Stimulated activated CD4-positive, alpha-beta T cell treated with anti-CD3 and anti-CD28 coated beads, Interleukin-4, amount 100 ng/mL, for 24 hours (primary cell): ENCODE measurements around the gene VPS52.
"Not testable (repeated sequence)": the region's sequence is repeated elsewhere in the genome, so short reads cannot be mapped to it uniquely, and the experiment has no call there.

Source experiments
- DNase-seq: peaks from one replicate; pipeline ENCODE4 v3.0.0-alpha.2; 2020

Gene VPS52

DNA sequence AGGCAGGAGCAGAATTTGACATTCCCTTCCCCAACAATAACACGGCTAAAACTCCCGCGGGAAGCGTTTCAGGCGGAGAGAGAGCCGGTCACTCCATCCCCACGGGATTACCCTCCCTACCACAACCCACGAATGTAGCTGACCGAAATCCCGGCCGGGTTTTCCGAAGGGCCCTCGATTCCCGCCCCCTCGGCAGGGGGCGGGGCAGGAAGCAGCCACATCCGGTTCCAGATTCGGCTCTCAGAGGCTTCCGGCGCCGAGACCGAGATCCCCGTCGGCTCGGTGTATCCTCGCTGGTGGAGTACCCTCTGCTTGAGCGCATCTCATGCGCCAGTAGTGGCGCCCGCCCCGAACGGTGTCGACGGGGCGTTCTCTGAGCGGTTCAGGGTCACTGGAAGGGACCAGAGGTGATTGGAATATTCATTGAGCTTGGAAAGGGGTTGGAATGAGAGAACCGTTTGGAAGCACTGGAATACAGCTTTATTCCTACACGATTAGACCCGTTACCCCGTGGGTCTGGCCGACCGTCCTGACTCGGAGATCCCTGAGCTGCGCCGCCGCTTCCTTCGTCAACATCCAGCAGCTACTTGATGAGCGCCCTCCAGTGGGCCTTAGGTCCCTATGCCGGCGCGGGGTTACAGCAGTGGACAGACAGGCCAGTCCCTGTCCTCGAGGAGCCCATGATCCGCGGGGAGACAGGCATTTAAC lies 27.7 kb upstream of the VPS52 start:
- DNase-seq, result peak; percentile 94

DNA sequence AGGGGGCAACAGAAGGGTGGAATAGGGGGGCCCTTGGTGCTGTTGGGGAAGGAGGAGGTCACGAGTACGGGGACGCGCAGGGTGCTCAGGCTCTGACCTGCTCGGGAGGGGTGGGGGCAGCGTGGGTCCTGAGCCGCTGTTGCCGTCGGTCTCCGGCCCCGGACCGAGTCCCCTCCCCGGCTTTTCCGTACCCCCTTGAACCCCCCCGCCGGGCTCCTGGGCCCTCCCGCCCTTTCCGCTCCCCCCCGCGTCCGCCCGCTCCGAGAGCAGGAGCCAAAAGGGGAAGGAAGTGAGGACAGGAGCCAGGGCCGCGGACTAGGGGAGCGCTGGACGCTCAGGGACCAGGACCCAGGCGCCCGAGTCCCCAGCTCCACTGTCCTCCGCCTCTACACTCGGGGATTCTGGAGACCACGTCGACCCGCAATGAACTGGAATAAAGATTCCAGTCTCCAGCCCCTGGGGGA lies 27.1 kb upstream of the VPS52 start, which contains the start of gene RGL2:
TSS of gene RGL2 (minus strand) at position 170 of the 464 bp plus-strand sequence. CDS start 332 bp downstream, outside the sequence.
- peak; percentile 60 for DNase-seq

DNA sequence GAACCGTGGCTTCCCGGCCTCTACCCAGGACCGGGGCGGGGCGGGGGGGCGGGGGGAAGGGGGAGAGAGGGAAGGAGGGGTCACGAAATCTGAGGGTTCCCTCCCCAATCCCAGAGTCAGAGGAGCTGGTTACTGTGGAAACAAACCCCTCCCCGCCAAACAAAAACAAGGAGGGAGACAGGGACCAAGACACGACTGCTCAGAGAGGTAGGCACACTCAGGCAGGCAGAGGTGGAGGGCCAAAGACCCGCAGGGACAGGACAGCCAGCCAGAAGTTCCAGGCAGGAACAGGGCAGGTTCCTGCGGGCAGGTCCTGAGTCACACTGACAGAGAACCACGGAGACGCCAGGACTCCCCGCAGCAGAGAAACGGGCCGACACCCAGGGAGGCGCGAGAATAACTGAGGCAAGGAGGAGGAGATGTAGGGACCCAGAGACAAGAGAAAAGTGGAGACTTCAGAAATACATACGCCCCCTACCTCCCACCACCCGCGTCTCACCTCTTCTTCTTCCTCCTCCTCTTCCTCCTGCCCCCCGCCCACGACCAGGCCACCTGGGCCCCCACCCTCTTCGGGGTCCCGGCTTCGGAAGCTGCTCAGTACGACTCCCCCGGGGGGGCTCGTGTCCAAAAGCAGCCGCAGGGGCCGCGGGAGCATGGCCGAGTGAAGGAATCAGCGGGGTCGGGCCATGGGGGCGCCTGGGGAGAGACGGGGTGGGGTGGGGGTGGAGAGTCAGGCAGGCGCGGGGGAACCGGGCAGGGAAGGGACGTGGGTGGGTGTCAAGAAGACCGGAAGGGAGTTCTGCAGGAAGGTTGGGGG lies 26.5 kb upstream of the VPS52 start:
- DNase-seq, result peak; percentile 68

DNA sequence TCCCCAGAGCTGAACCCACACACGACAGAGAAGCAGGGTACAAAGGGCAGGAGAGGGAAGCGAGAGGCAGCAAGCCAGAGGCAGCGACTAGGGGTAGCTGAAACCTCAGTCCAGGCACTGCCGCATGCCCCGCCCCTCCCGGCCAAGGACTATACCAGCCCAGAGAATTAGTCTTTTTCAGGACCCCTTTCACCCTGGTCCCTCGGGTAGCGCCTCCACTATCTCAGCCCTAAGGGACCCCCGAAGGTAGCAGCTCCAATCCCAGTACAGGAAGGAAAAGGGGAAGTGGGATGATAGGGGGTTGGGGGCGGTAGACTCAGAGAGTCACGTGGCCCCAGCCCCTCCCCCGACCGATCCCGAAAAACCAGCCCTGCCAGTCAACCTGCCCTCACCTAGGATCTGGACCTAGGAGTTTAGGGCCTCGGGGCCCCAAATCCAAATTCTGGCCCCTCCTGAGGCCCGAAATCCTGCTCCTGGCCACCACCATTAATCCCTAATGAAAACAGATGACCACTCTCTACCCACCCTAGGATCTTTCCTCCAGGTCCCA lies 25.8 kb upstream of the VPS52 start:
- DNase-seq, result no peak

DNA sequence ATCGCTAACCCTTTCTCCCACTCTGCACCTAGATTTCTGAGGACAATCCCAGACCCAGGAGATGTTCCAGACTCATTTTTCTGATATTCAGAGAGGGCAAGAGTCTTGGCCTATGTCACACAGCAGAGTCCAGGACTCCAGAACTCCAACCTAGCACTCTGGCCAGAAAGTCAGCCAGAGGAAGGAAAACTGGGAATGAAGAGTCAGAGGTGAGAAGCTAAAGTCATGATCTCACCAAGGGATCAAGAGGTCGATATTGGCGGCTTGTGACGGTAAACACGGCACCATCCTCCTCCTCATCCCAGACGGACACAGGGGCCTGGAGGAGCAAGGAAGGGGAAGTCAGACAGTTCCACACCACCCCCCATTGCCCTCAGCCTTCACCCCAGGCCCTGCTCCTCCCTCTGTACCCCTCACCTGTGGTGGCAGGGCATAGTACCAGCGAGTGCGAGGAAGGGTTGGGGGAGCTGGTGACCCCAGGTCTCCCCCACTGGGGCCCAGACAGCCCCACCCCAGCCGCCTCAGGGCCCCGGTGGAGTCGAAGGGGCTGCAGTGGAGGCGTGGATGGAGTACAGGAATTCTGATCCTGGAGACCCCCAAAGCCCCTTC lies 25.2 kb upstream of the VPS52 start:
- no peak for DNase-seq

DNA sequence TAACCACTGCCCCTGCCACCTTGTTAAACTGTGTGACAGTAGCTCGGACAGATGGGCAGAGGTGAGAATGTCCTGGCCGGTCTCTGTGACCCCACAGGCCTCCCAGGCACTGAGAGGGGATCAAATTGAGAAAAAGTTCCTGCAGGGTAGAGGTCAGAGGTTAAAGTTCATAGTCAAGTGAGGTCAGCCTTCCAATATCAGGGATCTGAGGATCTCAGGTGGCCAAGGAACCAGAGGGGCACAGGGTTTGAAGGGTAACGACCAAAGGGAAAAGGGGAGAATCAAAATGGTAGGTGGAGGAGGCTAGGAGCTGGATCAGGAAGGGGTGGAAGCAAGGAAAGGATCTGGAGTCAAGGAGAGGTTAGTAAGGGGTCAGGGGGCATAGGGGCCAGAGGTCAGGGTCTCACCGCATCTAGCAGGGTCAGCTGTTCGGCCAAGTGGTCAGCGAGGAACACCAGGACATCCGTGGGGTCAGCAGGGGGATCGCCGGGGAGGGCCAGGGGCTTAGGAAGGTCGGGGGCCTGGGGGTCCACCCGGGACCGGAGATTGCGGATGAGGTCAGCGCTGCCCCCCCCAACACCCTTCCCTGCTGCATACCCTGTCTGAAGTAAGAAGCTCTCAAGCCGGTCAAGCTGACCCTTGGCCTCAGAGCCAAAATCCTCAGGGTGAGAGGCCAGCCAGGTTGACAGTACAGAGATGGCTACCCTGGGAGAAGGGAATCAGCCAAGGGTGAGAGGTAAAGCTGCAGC lies 24.1 kb upstream of the VPS52 start:
- no peak for DNase-seq

DNA sequence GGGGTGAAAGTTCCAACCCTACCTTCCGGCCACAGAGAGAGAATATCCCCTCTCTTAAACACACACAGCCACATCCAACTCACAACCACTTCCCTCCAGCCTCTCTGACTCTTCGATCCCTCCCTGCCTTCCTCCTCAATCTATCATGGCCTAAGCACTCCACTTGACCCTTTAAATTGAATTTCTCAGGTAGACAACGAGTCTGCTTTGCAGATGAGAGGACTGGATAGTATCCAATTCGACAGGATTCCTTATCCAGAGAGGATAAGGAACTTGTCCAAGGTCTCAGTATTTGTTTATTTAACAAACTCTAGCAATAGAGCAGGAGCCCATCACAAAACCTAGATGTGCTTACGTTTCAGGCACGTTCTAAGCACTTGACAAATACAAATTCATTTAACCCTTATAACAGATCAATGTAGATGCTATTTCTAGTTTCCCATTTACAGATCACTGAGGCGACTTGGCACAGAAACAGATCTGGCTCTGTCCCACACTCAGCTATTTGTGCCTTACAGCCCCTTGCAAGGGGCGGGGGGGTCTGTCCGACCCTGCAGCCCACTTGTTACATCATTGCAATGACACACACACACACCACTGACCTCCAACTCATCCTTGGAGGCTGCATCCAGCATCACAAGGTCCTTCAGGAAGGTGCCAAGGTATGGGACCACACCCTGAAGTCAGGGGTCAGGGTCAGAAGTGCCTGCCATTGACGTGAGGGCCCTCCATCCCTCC lies 22.6 kb upstream of the VPS52 start:
- no peak for DNase-seq

DNA sequence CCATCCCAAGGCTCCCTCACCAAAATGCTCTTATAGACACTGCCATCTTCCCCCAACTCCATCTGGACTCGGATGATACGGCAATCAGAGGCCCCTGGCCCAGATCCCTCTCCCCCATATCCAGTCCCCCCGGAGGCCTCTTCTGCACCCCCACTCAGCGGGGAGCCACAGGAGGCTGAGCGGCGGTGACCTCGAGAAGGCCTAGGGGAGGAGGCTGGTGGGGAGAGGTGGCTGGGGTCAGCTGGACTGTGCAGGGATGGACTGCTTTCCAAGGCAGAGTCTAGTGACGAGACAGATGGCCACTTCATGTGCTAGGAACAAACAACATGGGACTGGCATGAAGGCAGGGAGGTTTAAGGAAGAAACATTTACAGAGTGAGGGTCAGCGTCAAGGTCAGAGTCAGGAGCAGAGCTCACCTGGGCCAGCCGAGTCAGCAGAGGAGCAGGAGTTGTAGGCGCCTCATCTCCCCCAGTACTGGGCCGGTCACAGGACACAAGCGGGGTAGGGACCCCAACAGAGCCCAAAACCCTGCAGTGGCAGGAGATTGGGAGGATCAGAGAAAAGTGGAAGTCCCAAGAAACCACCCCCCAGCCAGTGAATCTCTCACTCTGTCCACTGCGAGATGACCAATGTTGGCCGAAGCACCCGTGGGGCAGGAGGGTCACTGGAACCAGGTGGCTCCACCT lies 21.5 kb upstream of the VPS52 start:
- DNase-seq, result no peak

DNA sequence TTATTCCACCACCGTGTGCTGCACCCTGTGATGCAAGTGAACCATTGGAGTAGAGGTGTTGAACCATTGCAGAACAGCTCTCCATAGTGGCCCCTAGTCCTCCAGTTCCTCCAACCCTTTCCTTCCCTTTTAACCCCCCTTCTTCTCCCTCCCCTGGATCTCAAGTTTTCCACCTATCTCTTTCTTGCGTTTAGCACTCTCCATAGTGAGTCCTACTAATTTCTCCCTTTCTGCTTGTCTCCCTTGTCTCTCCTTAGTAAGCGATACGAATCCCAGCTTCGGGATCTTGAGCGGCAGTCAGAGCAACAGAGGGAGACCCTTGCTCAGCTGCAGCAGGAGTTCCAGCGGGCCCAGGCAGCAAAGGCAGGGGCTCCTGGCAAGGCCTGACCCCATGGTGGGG lies 18.8 kb upstream of the VPS52 start:
- DNase-seq, result no peak

DNA sequence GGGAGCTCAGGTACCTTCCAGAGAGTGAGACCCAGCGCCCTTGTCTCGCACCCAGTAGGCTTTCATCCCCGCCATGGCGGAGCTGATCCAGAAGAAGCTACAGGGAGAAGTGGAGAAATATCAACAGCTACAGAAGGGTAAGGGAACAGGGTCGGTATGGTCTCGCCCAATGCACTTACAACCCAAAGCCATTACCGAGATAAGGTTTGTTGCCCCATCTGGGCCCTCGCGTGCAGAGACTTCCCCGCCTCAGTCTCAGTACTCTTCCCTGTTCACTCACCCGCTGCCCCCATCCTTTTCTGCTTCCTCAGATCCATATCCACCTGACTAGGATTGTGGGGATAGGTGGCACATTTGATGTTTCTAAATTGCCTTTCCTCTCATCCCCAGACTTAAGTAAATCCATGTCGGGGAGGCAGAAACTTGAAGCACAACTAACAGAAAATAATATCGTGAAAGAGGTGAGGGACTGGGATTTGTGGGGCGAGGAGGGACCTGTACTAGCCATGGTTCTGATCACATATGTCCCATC lies 18.2 kb upstream of the VPS52 start:
- no peak for DNase-seq

DNA sequence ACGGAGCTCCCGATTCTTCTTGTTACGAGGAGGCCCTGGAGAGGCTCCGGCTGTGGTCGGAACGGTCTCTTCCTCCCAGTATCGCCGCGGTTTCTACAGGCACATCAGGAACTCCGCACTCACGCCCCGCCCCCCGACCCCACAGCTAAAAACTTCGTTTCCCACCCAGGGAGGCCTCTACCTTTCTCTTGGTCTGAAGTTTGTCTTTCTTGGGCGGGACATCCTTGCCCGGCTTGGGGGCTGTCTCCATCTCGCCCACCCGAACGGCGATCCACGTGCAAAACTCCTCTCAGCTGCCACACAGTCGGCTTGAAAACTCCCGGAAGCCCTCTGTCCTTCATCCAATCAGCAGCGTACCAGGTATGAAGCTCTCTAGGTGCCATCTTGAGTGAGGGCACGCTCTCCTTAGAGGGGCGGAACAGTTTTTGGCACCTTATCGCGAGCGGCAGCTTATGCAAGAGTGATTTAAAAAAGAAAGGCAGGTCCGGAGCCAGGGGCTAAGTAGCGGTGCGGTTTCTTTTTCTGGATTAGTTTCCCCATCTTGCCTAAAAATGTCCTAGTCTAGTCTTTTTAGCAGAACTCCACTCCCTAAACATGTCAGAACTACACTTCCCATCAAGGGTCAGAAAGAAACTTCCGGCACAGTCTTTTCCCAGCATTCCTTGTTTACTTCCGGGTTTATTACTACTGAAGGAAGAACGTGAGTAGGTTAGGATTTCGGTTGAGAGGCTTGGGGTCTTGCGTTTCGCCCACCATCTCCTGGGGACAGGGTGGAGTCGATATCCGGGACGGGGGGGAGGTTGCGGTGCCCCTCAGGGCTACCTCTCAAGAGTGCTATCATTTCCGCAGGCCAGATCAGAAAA lies 17.5 kb upstream of the VPS52 start, which contains the start of the genes PFDN6 and WDR46:
TSS of gene PFDN6 (plus strand) at position 681 of the 863 bp plus-strand sequence. CDS start 256 bp downstream, outside the sequence.
TSS of gene WDR46 (minus strand) at position 319 of the 863 bp plus-strand sequence. CDS start at position 250, 69 bp downstream.
- DNase-seq, result peak; percentile 87

DNA sequence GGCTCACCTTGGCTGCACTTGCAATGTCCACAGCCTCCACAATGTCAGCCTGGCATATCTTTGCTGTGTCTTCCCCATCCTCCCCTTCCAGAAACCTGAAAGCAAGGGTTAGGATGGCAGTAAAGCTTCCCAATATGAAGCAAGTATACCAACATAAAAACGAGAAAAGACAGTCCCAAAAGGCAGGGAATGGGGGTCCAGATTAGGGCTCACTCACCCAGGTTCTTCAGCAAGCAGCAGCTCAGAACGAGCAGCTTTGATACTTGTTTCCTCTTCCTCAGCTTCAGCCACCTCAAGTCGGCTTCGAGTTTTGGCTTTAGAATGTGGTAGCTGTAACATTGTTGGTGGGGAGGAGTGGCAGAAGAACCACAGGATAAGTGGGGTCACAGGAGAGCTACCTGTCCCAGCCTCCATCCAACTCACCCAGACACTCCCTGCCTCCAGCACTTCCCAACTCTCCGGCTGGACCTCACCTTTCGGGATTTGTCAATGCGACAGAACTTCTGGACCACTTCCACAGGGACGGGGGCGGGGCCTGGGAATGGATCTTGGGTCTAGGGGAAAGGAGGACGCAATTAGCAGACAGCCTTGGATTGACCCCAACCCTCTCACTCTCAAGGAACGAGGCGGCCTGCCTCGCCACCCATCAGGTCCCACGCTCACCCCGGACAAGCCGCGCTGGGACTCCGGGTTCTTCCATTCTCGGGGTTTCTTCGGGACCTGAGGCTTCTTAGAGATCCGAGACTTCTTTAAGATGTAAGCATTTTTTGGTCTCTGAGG lies 16.7 kb upstream of the VPS52 start:
- DNase-seq, result no peak

DNA sequence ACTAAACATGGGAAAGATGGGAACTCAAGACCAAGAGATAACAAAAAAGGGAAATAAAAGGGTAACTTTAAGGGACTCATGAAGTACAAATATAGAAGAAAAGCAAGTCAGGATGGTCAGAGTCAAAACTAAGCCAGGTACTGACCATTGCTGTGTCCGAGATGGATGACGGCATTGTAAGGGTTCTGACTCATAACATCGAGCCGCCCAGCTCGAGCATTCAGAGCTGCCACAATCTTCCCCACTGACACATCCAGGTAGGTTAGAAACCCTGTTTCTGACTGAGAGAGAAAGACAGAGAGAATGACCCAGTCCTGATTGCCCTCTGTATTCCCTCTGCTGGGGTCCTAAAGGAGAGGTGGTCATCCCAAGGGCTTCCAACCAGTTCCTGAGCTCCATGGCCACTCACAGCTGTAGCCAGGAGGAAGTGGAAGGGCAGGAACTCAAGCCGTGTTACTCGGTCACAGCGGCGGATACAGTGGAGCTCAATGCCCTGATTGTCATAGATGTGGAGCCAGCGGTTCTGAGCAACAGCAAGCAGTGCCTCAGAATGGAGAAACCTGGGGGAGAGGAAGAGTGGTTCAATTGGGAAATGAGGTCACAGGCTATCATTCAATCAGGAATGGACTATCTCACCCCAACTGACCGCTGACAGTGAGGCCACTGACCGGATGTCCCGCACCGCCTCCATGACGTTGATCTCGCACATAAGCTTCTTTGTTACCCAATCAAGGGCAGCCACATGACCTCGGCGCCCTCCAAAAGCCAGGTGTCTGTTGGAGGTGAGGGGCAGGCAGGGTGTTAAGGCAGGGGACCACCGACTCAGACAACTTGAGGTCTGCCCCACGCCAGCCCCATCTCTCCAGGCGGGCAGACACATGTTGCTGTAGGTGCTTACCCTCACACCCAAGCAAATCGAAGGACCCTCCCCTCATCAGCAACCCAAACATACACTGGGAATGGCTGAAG lies 15.6 kb upstream of the VPS52 start:
- DNase-seq, result no peak

DNA sequence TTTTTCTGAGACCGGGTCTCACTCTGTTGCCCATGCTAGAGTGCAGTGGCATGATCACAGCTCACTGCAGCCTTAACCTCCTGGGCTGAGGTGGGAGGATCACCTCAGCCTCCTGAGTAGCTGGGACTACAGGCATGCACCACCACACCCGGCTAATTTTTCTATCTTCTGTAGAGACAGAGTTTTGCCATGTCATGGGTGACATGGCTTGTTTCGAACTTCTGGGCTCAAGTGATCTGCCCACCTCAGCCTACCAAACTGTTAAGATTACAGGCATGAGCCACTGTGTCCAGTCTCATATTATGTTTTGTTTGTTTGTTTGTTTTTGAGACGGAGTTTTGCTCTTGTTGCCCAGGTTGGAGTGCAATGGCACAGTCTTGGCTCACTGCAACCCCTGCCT lies 13.5 kb upstream of the VPS52 start:
- not testable (repeated sequence) for DNase-seq

DNA sequence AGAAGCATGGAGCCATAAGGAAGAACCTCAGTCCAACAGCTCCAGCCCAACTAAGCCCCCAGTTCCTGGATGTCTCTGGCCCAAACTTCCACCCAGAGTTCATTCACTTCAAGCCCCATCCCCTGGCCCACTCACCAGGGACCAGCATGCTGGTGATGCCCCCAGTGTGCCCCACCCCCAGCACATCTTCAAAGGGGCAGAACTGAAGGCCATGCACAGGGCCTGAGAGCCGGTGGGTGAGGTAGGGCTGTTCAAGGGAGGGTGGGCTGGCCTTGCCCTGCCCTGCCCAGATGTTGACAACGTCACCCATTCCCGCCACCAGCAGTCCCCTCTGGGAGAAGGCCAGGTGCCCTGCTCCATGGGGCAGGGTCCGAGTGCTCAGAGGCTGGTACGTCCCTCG lies 8.9 kb upstream of the VPS52 start:
- no peak for DNase-seq

DNA sequence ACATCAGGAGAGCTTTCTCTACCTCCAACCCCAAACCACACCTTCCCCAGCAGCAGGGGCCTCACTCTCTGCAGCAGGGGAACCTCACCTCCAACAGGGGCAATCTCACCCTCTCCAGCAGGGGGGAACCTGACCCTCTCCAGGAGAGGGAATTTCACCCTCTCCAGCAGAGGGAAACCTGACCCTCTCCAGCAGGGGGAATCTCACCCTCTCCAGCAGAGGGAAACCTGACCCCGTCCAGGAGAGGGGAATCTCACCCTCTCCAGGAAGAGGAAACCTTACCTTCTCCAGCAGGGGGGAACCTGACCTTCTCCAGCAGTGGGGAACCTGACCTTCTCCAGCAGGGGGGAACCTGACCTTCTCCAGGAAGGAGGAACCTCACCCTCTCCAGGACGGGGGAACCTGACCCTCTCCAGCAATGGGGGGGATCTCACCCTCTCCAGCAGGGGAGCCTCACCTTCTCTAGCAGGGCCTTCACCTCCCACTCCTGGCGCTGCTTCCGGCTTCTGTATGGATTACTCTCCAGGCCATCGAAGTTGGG lies 8.4 kb upstream of the VPS52 start:
- no peak for DNase-seq

DNA sequence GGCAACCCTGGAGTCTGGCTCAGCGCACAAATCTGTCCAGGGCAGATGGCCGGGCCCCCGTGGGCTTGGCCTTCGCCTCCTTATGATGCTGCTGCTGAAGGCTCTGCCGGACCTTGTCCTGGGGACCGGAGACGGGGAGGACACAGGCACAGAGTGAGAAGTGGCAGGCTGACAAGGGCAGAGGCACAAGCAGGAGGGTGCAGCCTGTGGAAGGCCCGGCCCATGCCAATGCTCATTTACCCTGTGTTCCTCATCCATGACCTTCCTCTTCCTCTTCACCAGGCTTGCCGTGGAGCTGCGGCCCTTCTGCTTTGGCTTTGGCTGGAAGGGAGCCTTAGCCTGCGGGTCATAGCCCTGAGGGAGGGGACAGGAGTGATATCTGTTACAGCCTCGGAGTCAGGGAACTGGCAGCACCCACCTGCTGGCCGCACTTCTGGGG lies 7.6 kb upstream of the VPS52 start:
- DNase-seq, result no peak
